Putamen (tissue), 1 donor: ENCODE data around the gene PLB1.

ENCODE experiments used
- DNase-seq: peaks from one replicate; pipeline ENCODE4 v3.0.0-alpha.2; 2016; ENCODE audit warnings: low spot score

PLB1 gene, protein sequence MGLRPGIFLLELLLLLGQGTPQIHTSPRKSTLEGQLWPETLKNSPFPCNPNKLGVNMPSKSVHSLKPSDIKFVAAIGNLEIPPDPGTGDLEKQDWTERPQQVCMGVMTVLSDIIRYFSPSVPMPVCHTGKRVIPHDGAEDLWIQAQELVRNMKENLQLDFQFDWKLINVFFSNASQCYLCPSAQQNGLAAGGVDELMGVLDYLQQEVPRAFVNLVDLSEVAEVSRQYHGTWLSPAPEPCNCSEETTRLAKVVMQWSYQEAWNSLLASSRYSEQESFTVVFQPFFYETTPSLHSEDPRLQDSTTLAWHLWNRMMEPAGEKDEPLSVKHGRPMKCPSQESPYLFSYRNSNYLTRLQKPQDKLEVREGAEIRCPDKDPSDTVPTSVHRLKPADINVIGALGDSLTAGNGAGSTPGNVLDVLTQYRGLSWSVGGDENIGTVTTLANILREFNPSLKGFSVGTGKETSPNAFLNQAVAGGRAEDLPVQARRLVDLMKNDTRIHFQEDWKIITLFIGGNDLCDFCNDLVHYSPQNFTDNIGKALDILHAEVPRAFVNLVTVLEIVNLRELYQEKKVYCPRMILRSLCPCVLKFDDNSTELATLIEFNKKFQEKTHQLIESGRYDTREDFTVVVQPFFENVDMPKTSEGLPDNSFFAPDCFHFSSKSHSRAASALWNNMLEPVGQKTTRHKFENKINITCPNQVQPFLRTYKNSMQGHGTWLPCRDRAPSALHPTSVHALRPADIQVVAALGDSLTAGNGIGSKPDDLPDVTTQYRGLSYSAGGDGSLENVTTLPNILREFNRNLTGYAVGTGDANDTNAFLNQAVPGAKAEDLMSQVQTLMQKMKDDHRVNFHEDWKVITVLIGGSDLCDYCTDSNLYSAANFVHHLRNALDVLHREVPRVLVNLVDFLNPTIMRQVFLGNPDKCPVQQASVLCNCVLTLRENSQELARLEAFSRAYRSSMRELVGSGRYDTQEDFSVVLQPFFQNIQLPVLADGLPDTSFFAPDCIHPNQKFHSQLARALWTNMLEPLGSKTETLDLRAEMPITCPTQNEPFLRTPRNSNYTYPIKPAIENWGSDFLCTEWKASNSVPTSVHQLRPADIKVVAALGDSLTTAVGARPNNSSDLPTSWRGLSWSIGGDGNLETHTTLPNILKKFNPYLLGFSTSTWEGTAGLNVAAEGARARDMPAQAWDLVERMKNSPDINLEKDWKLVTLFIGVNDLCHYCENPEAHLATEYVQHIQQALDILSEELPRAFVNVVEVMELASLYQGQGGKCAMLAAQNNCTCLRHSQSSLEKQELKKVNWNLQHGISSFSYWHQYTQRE (N-terminal part only)

DNA sequence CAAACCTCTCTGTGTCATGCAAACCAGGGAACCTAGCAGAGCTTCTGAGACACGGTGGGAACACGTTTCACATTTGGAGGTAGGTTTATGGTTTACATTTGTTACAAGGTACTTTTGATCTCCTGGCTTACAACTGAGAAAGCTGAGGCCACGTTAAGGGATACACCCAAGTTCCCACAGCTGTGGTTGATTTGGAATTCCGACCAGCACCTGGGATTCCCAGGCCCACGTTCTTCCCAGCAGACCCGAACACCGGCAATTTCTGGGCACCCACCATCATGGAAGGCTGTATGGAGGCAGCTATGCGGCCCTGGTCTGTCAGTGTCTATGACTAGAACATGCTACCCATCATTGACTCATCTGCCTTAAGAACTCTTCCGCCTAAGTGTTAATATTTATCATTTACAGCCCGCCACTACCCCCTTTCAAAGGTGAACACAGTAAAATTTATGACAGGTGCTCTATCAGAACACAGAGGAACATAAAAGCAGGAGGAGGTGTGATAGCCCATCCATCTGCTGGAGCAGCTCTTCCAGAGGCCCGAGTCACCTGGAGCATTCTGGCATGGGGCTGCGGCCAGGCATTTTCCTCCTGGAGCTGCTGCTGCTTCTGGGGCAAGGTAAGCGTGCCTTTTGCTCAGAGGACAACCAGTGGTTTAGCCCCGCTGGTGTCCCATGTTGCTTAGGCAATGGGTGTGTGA, at the start of gene PLB1:
Gene PLB1, plus strand, starts transcription at position 510 of the 700 bp plus-strand sequence. Its CDS starts 55 bp downstream, at position 565.
- DNase-seq = no peak

DNA sequence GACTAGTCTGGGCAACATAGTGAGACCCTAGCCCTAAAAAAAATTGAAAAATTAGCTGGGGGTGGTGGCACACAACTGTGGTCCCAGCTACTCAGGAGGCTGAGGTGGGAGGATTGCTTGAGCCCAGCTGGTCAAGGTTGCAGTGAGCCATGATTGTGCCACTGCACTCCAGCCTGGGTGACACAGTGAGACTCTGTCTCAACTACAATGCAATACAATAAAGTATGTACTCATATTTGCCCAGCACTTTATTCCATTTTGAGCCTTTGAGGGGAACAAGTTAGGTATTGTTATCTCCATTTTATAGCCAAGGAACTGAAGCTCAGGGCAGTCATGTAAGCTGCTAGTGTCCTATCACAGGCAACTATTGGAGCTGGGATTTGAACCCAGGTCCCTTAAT, 49.3 kb upstream of the PLB1 start:
- DNase-seq = no peak

- DNase-seq = no peak
Measured at GRCh38 chr2:28447086-28447485, 48.8 kb upstream of the PLB1 start.

GRCh38 chr2:28447943-28448792, 47.7 kb upstream of the PLB1 start:
- no peak for DNase-seq

DNA sequence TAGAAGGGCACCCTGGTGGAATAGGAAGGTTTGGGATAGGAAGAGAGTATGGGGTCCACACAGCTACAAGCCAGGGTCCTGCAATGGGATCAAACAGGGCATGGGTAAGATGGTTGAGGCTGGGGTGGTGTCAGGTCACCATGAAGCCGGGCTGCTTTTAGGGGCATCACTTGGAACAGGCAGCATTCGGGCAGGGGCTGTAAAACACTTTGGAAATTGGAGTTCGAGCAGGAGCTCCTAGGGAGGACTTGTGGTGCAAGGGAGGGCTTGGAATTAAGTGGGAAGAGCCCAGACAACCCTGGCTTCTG, 47.1 kb upstream of the PLB1 start:
- DNase-seq = no peak

DNA sequence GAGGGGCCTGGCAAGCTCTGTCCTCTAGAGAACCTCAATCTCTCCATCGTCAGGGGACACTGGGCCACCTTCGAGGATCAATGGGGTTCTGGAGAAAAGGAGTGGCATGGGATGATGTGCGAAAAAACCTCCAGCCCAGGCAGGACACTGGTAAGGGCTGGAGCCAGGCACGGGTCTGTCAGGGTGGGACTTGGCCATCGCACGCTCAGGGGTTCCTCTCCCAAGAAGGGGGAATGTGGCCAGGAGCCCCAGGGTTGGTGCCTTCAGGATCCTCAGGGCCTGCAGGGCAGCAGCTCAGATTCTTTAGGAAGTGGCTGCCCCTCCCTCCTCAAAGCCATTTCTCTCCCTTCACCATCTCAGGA, 46.8 kb upstream of the PLB1 start:
- no peak for DNase-seq

GRCh38 chr2:28449488-28450395, 46.1 kb upstream of the PLB1 start:
- no peak for DNase-seq

- no peak for DNase-seq
Measured at GRCh38 chr2:28450901-28451565, 44.8 kb upstream of the PLB1 start.

DNA sequence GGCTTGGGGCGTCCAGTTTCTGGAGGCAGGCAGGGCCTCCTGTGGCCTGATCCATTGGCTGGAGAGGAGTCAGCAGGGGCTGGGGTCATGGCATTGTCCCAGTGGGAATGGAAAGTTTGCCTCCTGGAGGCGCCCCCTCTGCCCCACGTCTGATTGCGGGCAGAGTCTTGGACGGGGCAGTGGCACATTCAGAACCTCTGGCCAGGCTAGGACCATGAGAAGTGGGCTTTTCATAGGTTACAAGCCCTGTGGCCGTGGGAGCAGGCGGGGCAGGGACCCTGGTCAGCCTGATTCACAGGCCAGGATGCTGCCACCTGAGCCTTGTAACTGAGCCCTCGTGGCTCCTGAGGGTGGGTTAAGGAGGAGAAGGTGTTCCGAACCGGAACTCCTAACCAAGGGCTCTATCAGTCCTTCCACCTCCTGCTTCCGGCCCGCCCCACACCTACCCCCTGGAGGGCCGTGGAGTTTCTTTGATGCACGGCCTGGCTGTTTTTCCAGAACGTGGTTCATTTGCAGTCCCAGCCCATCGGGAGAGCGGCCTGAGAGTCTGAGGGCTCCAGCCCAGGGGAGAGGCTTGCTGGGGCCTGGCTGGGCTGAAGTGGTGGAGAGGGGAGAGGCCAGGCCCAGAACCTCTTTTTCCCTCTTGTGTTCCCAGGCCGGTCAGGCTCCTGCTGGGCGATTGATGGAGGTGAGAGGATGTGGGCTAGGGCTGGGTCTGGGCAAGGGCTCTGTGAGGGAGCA, 43.9 kb upstream of the PLB1 start:
- DNase-seq = no peak

DNA sequence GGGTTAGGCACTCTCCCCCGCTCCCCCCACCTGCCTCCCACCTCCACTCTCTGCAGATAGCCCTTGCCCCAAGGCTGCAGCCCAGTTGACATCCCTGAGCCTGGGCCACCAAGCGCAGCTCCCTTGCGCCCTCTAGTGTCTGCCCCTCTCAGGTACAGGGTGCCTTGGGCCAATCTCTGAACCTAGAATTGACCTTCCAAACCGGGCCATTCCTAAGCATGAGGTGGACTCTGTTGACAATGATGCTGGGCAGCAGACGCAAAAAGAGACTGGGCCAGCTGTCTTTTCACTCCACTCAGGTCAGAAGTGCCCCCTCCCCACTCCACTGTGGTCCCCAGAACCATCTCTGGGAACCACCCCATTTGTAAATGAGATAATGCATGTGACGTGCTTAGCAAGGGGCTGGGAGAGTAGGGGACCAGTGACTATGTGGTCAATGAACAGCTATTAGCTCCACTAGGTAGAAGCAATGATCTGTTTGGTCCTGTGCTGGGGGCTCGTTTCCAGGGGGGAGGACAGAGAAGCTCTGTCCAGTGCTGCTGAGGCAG, 43.3 kb upstream of the PLB1 start:
- no peak for DNase-seq

DNA sequence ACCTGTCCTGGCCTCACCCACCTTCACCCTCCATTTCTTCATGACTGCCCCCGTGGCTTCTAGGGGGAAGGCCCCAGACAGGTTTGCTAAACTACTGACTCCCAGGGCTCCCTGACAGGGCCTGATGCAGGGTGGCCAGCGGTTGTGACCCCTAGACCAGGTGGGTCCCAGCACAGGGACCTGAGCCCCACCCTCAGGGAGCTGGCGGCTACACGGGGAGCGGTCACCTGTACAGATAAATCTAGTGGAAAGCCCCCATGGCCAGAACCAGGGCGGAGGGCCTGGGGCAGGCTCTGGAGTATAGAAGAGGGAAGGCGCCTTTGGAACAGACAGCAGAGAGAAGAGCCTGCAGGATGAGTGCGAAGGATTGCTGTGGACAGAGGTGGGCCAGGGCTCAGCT, 42.5 kb upstream of the PLB1 start:
- DNase-seq = no peak

- no peak for DNase-seq
Measured at GRCh38 chr2:28454016-28454930, 41.6 kb upstream of the PLB1 start.

- DNase-seq = no peak
Measured at GRCh38 chr2:28457237-28457636, 38.6 kb upstream of the PLB1 start.

GRCh38 chr2:28461056-28461455, 34.8 kb upstream of the PLB1 start:
- no peak for DNase-seq

DNA sequence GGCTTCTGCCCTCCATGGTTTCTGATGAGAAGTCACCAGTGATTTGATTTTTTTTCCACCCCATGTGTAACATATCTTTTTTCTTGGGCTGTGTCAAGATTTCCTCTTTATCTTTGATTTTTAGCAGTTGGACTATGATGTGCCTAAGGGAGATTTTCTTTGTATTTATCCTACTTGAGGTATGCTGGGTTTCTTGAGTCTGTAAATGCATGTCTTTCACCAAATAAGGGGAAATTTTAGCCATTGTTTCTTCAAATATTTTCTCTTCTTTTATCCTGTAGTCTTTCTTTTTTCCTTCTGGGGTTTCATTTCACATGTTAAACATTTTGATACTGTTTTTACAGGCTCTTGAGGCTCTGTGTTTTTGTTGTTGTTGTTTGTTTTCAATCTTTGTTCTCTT, 33.7 kb upstream of the PLB1 start:
- no peak for DNase-seq

DNA sequence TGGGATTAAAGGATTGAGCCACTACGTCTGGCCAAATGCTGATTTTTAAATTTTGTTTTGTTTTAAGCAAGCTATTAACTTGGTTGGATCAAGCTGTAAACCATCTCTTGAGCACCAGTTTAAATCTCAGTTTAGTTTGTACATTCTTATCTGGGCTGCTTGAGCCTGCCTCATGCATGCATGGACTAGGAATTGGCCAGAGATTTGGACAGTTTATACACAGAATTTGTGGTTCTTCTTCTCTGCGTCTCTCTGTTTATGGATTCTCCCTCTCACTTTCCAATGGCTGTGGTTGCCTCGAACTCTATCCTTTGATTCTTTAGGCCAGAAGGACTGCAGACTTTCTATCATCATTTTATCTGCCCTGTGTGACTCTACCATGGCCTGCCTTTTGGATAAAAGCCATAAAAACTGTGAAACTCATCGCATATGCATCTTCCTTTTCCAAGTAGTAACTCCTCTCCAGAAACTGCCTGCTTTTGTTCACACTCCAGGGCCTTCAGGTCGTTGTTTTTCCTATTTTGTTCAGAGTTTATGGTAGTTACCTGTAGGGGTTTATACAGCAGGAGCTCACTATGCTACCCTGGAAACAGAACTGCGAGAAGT, 32.5 kb upstream of the PLB1 start:
- DNase-seq = no peak

DNA sequence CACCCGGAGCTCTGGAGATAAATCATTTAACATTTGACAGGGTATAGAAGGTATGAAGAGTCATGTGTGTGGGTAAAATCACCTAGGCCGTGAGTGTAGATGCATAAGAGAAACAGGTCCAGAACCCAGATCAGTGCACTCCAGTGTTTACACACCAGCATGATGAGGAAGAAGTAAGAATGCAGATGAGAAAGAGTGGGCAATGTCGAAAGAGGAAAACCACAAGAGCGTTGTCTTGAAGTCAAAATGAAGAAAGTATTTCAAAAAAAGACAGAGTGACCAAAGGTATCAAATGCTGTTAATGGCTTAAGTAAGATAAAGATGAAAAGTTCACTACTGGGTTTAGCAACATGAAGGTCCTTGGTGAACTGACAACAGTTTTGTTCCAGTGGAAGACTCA, 32.0 kb upstream of the PLB1 start:
- no peak for DNase-seq
